Activated effector memory CD4-positive, alpha-beta T cell treated with Interleukin-2 at 50 U/mL for 16 hours (primary cell): ENCODE results near the gene PRSS2.
"Not testable (repeated sequence)": the region's sequence is repeated elsewhere in the genome, so short reads cannot be mapped to it uniquely, and the experiment has no call there.

Source experiments
- DNase-seq: peaks from one replicate; pipeline ENCODE4 v3.0.0-alpha.2; 2020

PRSS2 gene

DNA sequence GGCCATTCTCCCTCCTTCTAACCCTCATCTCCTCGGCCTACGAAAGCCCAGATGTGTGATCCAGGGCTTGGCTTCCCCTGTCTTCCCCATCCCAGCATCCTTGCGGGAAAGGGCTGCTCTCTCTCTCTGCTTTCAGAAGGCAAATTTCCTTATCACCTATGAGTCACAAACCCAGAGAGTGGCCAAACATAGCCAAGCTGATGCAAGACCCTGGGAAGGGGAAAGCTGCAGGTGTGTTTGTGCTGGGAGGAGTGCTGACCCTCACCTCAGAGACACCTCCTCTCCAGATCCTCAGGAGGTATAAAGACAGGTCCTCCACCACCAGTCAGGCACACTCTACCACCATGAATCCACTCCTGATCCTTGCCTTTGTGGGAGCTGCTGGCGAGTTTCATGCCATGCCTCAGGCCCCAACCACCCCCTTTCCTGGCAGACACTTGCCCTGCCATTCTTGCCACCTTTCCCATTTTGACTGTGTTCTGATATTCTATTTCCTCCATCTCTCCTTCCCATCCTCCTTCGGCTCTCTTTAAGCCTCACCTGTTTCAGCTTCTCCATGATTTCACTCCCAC is 10.6 kb upstream of the PRSS2 start:
- DNase-seq: no peak

- DNase-seq: not testable (repeated sequence)
Measured at GRCh38 chr7:142761606-142762005, 9.2 kb upstream of the PRSS2 start.

DNA sequence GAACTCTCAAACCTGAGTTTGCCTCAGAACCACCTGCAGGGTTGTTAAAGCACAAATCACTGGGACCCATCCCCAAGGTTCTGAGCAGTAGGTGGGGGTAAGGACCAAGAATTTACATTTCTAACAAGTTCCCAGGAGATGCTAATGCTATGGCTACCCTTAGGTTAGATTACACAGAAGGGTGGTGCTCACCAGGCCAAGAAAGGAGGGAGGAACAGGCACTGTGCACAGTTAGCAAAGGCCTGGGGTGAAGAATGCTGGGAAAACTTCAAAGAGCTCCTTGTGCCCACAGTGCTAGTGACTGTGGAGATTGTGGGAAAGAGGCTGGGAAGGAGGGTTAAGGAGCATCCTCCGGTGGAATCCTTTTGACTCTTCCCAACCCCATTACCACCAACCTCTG is 8.7 kb upstream of the PRSS2 start:
- no peak for DNase-seq

DNA sequence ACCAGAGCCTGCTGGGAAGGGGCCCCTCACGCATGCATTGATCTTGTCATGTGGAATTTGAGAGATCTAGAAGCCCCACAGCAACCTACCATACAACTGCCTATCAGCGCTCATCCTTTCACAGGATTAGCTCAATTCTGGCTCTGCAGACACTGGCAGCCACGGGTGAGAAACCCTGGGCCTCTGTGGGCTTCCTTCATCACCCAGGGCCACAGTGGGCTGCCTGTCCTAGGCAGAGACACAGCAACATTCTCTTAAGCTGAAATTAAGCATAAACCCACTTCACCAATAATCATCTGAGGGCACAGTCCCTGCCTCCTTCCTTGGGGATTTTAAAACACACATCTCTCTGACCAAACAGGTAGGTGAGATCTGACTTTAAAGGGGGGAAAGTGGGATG is 3.3 kb upstream of the PRSS2 start:
- no peak for DNase-seq

- DNase-seq: no peak
Measured at GRCh38 chr7:142767861-142768260, 2.9 kb upstream of the PRSS2 start.

DNA sequence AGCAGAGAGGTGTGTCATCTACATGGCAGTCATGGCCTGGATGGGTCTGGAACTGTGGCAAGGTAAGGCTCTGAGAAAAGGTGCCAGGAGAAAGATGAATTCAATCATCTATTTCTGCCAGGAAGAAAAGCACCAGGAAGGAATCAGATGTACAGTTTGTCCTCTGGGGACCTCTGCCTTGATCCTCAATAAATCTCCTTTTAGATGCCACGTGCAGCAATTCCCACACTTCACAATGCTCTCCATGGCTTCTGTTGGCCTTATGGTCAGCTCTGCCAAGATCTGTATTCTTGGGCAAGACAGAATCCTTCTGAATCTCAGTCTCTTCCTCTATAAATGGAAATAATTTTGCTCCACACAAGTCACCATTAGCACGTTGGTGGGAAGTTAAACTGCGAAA is 1.9 kb upstream of the PRSS2 start:
- DNase-seq: not testable (repeated sequence)

DNA sequence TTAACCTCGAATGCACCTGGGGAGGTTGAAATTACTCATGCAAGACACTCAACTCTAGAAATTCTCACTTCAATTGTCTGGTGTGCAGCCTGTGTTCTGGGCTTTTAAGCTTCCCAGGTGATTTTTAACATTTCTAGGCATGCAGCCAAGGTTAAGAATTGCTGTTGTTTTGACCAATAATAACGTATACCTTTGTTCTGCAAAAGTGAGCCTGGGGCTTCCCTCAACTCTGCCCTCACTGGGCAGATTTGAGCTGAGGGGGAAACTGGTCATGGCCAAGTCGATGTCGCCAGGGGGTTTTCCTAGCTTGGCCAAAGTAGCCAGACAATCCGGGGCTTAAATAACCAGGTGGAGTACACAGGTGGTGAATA is 568 bp downstream of the PRSS2 start:
- no peak for DNase-seq

GRCh38 chr7:142772051-142772450 is 1.3 kb downstream of the PRSS2 start:
- no peak for DNase-seq

- no peak for DNase-seq
Measured at GRCh38 chr7:142772673-142773072, 1.9 kb downstream of the PRSS2 start.

DNA sequence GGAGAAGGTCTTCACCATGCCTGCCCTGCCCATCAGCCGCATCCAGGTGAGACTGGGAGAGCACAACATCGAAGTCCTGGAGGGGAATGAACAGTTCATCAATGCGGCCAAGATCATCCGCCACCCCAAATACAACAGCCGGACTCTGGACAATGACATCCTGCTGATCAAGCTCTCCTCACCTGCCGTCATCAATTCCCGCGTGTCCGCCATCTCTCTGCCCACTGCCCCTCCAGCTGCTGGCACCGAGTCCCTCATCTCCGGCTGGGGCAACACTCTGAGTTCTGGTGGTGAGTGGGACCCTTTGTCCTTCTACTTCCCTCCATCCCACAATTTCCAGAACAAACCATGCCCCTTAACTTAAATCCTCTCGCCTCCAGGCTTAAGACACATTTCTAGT is 2.5 kb downstream of the PRSS2 start:
- no peak for DNase-seq

GRCh38 chr7:142773937-142774744 is 3.4 kb downstream of the PRSS2 start:
- no peak for DNase-seq

DNA sequence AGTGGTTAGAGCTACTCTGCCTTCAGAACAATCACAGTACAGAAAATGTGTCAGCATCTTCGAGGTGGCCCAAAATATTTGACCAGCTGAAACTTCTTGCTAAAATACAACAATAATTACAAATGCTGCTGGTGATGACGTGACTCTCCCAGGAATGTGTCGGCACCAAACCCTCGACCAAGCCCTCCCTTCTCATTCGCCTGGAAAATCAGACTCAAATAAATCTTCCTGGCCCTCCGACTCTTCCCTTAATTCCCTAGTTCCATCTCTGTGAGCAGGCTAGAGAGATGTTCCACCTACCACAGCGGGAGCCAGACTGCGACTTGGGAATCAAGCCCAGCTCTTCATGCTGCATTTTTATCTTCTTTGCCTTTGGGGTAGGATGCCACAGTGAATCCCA is 4.1 kb downstream of the PRSS2 start:
- no peak for DNase-seq

DNA sequence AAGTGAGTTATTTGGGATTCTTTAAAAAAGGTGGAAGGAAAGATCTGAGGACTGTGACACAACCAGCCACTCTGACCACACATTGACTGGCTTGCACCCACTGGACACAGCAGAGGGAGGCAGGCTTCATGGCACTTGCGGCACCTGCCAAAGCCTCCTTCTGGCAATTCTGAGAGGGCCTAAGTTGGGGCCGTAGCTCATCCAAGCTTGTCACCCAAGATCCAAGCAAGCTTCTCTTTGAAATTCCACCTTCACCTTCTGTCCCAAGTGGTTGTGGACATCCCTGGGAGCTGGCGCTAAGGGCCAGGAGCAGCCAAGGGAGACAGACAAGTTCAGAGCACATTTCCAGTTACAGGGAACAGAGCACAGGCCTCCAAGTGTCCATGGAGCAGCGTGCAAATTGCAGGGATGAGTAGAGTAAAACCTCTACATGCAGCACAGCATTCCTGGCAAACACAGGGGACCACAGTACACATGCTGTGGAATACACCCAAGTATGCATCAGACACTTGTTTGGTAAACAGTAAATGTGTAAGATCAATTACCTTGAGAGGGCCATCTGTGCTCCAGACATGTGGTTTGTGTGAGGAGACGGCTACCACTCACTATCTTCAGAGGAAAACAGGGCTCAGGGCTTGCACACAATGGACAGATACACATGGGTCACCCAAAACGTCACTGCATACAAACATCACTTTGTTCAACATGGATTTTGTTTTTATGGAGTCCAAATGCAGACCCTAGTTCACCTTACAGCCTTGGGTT is 4.8 kb downstream of the PRSS2 start:
- DNase-seq: not testable (repeated sequence)

DNA sequence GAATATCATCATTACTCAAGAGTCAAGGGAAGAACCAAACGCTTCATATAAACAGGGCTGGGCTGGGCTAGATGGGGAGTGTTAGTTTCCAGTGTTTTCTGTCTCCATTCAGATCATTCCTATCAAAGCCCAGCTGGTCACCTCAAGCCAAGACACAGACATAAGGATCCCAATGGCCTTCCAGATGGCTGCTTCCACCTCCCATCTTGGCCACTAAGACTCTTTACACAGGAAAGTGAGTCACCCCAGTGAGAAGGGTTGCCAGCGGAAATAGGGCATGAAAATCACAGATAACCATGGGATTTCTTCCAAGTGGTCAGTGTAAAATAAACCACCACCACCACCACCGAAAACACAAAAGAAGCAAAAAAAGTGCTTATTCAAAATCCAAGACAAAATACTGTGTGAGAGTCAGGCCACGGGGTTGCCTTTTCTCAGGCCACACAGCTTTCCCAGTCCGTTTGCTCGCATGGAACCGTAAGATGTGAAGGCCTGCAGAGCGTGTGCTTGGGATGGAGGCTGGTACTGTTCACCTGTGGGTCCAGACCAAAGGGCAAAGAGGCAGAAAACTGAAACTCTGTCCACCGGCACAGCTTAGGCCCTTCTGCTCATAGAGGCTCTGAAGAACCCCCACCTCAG is 5.6 kb downstream of the PRSS2 start:
- DNase-seq: no peak

- DNase-seq: not testable (repeated sequence)
Measured at GRCh38 chr7:142776845-142777225, 6.1 kb downstream of the PRSS2 start.

DNA sequence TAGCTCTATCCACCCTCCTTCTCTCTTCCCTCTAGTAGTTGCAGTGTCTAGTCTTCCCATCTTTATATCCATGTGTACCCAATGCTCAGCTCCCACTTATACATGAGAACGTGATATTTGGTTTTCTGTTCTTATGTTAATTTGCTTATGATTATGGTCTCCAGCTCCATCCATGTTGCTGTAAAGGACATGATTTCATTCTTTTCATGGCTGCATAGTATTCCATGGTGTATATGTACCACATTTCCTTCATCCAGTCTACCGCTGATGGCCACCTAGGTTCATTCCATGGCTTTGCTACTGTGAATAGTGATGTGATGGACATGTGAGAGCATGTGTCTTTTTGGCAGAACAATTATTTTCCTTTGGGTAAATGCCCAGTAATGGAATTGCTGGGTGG is 6.5 kb downstream of the PRSS2 start:
- no peak for DNase-seq

GRCh38 chr7:142782922-142783900 is 12.4 kb downstream of the PRSS2 start:
- peak; percentile 66 for DNase-seq

DNA sequence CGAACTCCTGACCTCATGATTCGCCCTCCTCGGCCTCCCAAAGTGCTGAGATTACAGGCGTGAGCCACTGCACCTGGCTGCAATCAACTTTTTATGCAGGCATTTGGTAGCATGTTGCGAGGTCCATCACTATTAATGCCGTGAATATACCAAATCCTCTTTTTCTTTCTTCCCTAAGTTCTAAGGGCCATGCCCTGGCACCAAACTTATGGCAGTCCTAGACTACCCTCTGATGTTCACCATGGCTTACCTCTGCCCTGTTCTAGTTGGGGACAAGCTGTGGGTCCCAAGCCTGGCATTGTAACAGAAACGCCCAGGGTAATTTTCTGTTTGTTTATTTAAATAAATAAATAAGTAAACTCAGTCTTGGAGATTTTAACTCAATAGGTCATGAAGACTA is 13.3 kb downstream of the PRSS2 start:
- DNase-seq: no peak

- DNase-seq: peak; percentile 30
Measured at GRCh38 chr7:142784716-142785115, 13.9 kb downstream of the PRSS2 start.

DNA sequence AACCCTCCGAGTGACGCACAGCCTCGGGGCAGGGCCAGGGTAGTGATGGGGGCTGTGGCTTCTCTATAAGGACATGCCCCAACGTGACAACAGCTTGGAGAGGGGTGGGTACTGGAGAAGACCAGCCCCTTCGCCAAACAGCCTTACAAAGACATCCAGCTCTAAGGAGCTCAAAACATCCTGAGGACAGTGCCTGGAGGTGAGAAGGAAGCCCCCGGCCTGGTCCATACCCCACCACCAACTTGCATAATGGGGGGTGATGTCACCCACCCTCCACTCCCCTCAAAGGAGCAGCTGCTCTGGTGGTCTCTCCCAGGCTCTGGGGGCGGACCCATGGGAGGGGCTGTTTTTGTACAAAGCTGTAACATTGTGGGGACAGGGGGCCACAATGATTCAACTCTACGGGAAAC is 15.1 kb downstream of the PRSS2 start:
- peak; percentile 70 for DNase-seq

DNA sequence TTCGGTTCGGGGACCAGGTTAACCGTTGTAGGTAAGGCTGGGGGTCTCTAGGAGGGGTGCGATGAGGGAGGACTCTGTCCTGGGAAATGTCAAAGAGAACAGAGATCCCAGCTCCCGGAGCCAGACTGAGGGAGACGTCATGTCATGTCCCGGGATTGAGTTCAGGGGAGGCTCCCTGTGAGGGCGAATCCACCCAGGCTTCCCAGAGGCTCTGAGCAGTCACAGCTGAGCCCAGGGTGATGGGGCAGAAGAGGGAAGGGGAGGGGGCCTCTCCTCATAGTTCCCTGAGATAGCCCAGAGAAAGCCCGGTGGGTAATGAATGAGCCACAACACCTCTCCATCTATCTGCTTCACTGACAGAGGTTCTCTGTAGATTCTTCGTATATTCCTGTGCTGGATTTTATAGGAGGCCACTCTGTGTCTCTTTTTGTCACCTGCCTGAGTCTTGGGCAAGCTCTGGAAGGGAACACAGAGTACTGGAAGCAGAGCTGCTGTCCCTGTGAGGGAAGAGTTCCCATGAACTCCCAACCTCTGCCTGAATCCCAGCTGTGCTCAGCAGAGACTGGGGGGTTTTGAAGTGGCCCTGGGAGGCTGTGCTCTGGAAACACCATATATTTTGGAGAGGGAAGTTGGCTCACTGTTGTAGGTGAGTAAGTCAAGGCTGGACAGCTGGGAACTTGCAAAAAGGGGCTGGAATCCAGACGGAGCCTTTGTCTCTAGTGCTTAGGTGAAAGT is 16.4 kb downstream of the PRSS2 start:
- DNase-seq: no peak

GRCh38 chr7:142787783-142788182 is 17.0 kb downstream of the PRSS2 start:
- DNase-seq: no peak
